Upper lobe of right lung (tissue), 1 donor: ENCODE data around the gene ZNHIT3. TPM values are rescaled to one million over a fixed set of nuclear protein-coding genes. Genes with fewer than 3 reads are reported as not detected.
A peak's percentile ranks its signal among the peaks of the same experiment; 100 is the strongest.

Experiments
- ATAC-seq: fragments of 200-7000 bp; cut with Tn5 transposase; one replicate; pipeline ENCODE4 v1.9.1; 2020; ENCODE audit warnings: mild to moderate bottlenecking, moderate library complexity
- DNase-seq: peaks from one replicate; pipeline ENCODE4 v3.0.0-alpha.2; 2020
- H3K27ac ChIP-seq: fragments of 200-600 bp; one replicate; pipeline ENCODE4 v1.8.0; 2022
- H3K27me3 ChIP-seq: fragments of 200-600 bp; one replicate; pipeline ENCODE4 v1.8.0; 2022; ENCODE audit warnings: mild to moderate bottlenecking
- H3K36me3 ChIP-seq: fragments of 200-600 bp; one replicate; pipeline ENCODE4 v1.8.0; 2022
- H3K4me1 ChIP-seq: fragments of 200-600 bp; one replicate; pipeline ENCODE4 v1.8.0; 2022
- H3K4me3 ChIP-seq: fragments of 200-600 bp; one replicate; pipeline ENCODE4 v1.8.0; 2022; ENCODE audit warnings: mild to moderate bottlenecking
- H3K9me3 ChIP-seq: fragments of 200-600 bp; one replicate; pipeline ENCODE4 v1.8.0; 2022
- CTCF ChIP-seq: fragments of 200-600 bp; IDR thresholded peaks from one replicate; pipeline ENCODE4 v1.8.0; 2022; ENCODE audit warnings: antibody characterized with exemption
- intact Hi-C: fragments of 100-400 bp; cut with DNase I; formaldehyde crosslinking; loops from one replicate; pipeline ENCODE4 v1.11.0; 2022
- total RNA-seq: library from RNA; stranded (reverse); fragmentation: NEBNext Ultra II Directional; extraction: Animal tissue kit (Norgen Biotek cat#: 25700); gene quantifications from one replicate; pipeline ENCODE4 v1.2.1, GENCODE V29; 2021
- donor health status: DM: no; HTN: yes; CAD: no; lungs with severe emphysema.

ZNHIT3 gene
- total RNA-seq, 1 donor from 2014 or later: 29.0 TPM

GRCh38 chr17:36532435-36532975, 46.0 kb downstream of the ZNHIT3 start:
- Histone ChIP-seq H3K36me3 (peaks cover 36% of the 10 kb centered on the region), H3K27me3 (no peaks in the 10 kb centered on the region), H3K9me3 (no peaks in the 10 kb centered on the region), H3K4me3 (no peak overlapping the region), H3K4me1 (peaks cover 4% of the 10 kb centered on the region), H3K27ac (no peak overlapping the region)
- no peak for TF ChIP-seq CTCF
- ATAC-seq (no peak), DNase-seq (no peak)
- intact Hi-C loops: no loop called here

DNA sequence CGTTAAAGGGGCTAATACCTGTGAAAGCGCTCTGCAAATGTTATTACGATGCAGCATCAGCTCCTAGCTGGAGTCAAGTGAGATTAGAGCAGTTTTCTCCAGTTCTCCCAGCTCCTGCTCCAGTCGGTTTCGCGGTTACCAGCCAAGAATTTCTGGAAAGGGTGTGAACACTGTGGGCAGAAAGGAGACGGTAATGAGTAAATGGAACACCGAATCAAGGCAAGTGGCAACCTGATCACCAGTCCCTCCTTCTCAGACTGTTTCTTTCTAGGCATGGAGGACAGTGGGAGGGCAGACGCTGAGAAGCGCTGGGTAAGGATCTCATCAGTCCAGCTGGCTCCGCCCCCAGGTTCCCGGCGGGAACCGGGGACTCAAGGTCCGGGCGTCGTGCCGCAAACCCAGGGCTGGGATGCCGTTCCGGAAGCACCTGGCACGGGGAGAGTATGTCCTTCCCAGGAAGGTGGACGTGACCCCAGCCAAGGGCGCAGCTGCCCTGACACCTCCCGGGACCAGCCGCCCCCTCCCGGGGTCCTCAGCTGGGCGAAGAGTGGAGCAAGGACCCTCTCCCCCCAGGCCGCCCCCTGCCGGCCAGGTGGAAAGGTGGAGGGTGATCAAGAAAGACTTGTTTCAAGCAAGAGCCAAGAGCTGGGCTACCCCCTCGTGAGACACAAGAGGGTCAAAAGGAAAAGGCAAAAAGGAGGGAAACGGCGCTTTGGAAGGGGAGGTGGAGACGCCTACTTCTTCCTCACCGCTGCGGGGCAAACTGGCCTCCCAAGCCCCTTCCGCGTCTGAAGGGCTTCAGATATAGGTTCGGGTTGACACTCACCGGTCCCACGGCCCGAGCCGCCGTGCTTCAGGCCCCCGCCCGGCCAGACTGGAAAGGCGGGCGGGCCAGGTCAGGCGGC, 47.7 kb downstream of the ZNHIT3 start:
- Histone ChIP-seq H3K4me1 (peaks cover 4% of the 10 kb centered on the region), H3K27ac (peak overlapping the region; percentile 99), H3K36me3 (peaks cover 36% of the 10 kb centered on the region), H3K27me3 (no peaks in the 10 kb centered on the region), H3K4me3 (peak overlapping the region; percentile 97), H3K9me3 (no peaks in the 10 kb centered on the region)
- intact Hi-C loops: no loop called here
- TF ChIP-seq CTCF: peak; percentile 54
- ATAC-seq (peak; percentile 62), DNase-seq (peak; percentile 88)

GRCh38 chr17:36534840-36535668, 48.6 kb downstream of the ZNHIT3 start, which contains the start of the genes MYO19 and PIGW:
Gene MYO19 (minus strand): TSS chr17:36534868. CDS start chr17:36532538, 2,330 bp downstream.
Gene PIGW (plus strand): TSS chr17:36534987. CDS start chr17:36537102, 2,115 bp downstream.
- no peak for TF ChIP-seq CTCF
- Histone ChIP-seq H3K27ac (peak within 1 kb of the TSS; percentile 99), H3K27me3 (no peaks in the 10 kb centered on the region), H3K4me1 (peaks cover 4% of the 10 kb centered on the region), H3K9me3 (no peaks in the 10 kb centered on the region), H3K4me3 (peak within 1 kb of the TSS; percentile 97), H3K36me3 (peaks cover 39% of the 10 kb centered on the region)
- intact Hi-C loops: no loop called here
- DNase-seq (peak; percentile 96), ATAC-seq (peak; percentile 95)

DNA sequence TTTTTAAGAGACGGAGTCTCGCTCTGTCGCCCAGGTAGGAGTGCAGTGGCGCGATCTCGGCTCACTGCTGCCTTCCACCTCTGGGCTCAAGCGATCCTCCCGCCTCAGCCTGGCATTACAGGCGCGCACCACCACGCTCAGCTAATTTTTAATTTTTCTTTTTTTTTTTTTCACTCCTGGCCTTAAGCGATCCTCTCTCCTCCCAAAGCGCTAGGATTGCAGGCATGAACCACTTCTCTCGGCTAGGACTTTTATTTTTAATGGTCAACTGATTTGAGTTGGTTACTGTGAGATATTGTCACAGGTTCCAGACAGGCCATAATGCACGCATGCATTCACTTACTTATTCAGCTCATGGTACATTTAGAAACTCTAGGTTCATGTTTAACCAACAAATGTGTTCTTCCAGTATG, 49.2 kb downstream of the ZNHIT3 start:
- peaks cover 39% of the 10 kb centered on the region for H3K36me3 ChIP-seq
- DNase-seq (no peak), ATAC-seq (no peak)
- H3K4me3 ChIP-seq: peak overlapping the region; percentile 97
- no peaks in the 10 kb centered on the region for H3K27me3 ChIP-seq
- H3K4me1 ChIP-seq: peaks cover 4% of the 10 kb centered on the region
- TF ChIP-seq CTCF: no peak
- intact Hi-C loops: no loop called here
- H3K27ac ChIP-seq: peak overlapping the region; percentile 99
- H3K9me3 ChIP-seq: no peaks in the 10 kb centered on the region

- intact Hi-C loops: no loop called here
- Histone ChIP-seq H3K9me3 (no peaks in the 10 kb centered on the region), H3K4me1 (peaks cover 9% of the 10 kb centered on the region), H3K36me3 (peaks cover 25% of the 10 kb centered on the region), H3K27ac (no peak overlapping the region), H3K4me3 (no peak overlapping the region), H3K27me3 (no peaks in the 10 kb centered on the region)
- DNase-seq: no peak
- no peak for TF ChIP-seq CTCF
- ATAC-seq: no peak
Measured at GRCh38 chr17:36540696-36541095, 54.2 kb downstream of the ZNHIT3 start.
